HepG2 (cell line): ENCODE measurements around the gene ZNF23. TPM values are rescaled to one million over a fixed set of nuclear protein-coding genes. Genes with fewer than 3 reads are reported as not detected.

ENCODE experiments used
- ATRX ChIP-seq: sonication (generic); formaldehyde crosslinking; IDR thresholded peaks from 2 replicates; pipeline ENCODE4 v1.4.0; 2020; ENCODE audit warnings: missing genetic modification reagents, borderline replicate concordance
- CBFB ChIP-seq: sonication (generic); formaldehyde crosslinking; IDR thresholded peaks from 2 replicates; pipeline ENCODE4 v1.4.0; 2020; ENCODE audit warnings: missing genetic modification reagents
- CENPX ChIP-seq: sonication (generic); formaldehyde crosslinking; IDR thresholded peaks from 2 replicates; pipeline ENCODE4 v1.9.0; 2021; ENCODE audit warnings: mild to moderate bottlenecking, missing genetic modification reagents, moderate library complexity
- E2F2 ChIP-seq: sonication (generic); formaldehyde crosslinking; IDR thresholded peaks from 2 replicates; pipeline ENCODE4 v1.4.0; 2020; ENCODE audit warnings: missing genetic modification reagents, borderline replicate concordance
- FOXK2 ChIP-seq: fragments of 450-650 bp; IDR thresholded peaks from 2 replicates; pipeline ENCODE4 v1.6.1; 2016
- GTF3A ChIP-seq: sonication (generic); formaldehyde crosslinking; conservative IDR thresholded peaks from 2 replicates; pipeline ENCODE4 v1.4.0; 2020; ENCODE audit warnings: mild to moderate bottlenecking, missing genetic modification reagents
- HMGA1 ChIP-seq: sonication (generic); formaldehyde crosslinking; conservative IDR thresholded peaks from 2 replicates; pipeline ENCODE4 v1.4.0; 2020; ENCODE audit warnings: missing genetic modification reagents
- HOXA5 ChIP-seq: sonication (generic); formaldehyde crosslinking; IDR thresholded peaks from 2 replicates; pipeline ENCODE4 v1.4.0; 2020; ENCODE audit warnings: missing genetic modification reagents
- ISL2 ChIP-seq: sonication (generic); formaldehyde crosslinking; IDR thresholded peaks from 2 replicates; pipeline ENCODE4 v1.5.0; 2020; ENCODE audit warnings: missing genetic modification reagents
- MLLT10 ChIP-seq: sonication (generic); formaldehyde crosslinking; IDR thresholded peaks from 2 replicates; pipeline ENCODE4 v1.4.0; 2020; ENCODE audit warnings: missing genetic modification reagents
- MNT ChIP-seq: fragments of 450-650 bp; IDR thresholded peaks from 2 replicates; pipeline ENCODE4 v1.6.1; 2016
- NCOA2 ChIP-seq: sonication (generic); formaldehyde crosslinking; IDR thresholded peaks from 2 replicates; pipeline ENCODE4 v1.8.0; 2022; ENCODE audit warnings: inconsistent platforms
- NFATC3 ChIP-seq: sonication (generic); formaldehyde crosslinking; IDR thresholded peaks from 2 replicates; pipeline ENCODE4 v1.5.1; 2020; ENCODE audit warnings: mild to moderate bottlenecking, missing genetic modification reagents
- NPAS2 ChIP-seq: sonication (generic); formaldehyde crosslinking; IDR thresholded peaks from 2 replicates; pipeline ENCODE4 v1.8.0; 2022; ENCODE audit warnings: mild to moderate bottlenecking, missing genetic modification reagents, borderline replicate concordance
- NR3C1 ChIP-seq: sonication (generic); formaldehyde crosslinking; IDR thresholded peaks from 2 replicates; pipeline ENCODE4 v1.4.0; 2020; ENCODE audit warnings: missing genetic modification reagents
- PAX8 ChIP-seq: sonication (generic); formaldehyde crosslinking; IDR thresholded peaks from 2 replicates; pipeline ENCODE4 v1.8.0; 2022; ENCODE audit warnings: mild to moderate bottlenecking, missing genetic modification reagents, borderline replicate concordance
- SAP130 ChIP-seq: IDR thresholded peaks from 2 replicates; pipeline ENCODE4 v1.6.1; 2016; ENCODE audit warnings: low read depth
- TBX3 ChIP-seq: fragments of 450-650 bp; IDR thresholded peaks from 2 replicates; pipeline ENCODE4 v1.6.1; 2017; ENCODE audit warnings: antibody characterized with exemption, mild to moderate bottlenecking, inconsistent platforms, borderline replicate concordance
- ZBTB42 ChIP-seq: sonication (generic); formaldehyde crosslinking; IDR thresholded peaks from 2 replicates; pipeline ENCODE4 v1.5.0; 2020; ENCODE audit warnings: mild to moderate bottlenecking, missing genetic modification reagents
- ZBTB7A ChIP-seq: sonication (generic); formaldehyde crosslinking; IDR thresholded peaks from 2 replicates; pipeline ENCODE4 v1.8.0; 2022; ENCODE audit warnings: mild to moderate bottlenecking, missing genetic modification reagents
- ZNF276 ChIP-seq: sonication (generic); formaldehyde crosslinking; IDR thresholded peaks from 2 replicates; pipeline ENCODE4 v1.4.0; 2020; ENCODE audit warnings: mild to moderate bottlenecking, low read depth, missing genetic modification reagents
- ZNF30 ChIP-seq: sonication (generic); formaldehyde crosslinking; IDR thresholded peaks from 2 replicates; pipeline ENCODE4 v1.5.0; 2020; ENCODE audit warnings: mild to moderate bottlenecking, missing genetic modification reagents
- ZNF451 ChIP-seq: sonication (generic); formaldehyde crosslinking; IDR thresholded peaks from 2 replicates; pipeline ENCODE4 v1.5.0; 2020; ENCODE audit warnings: mild to moderate bottlenecking, missing genetic modification reagents
- ZNF605 ChIP-seq: sonication (generic); formaldehyde crosslinking; IDR thresholded peaks from 2 replicates; pipeline ENCODE4 v1.8.0; 2022; ENCODE audit warnings: mild to moderate bottlenecking, missing genetic modification reagents
- ZNF772 ChIP-seq: sonication (generic); formaldehyde crosslinking; IDR thresholded peaks from 2 replicates; pipeline ENCODE4 v1.5.0; 2020; ENCODE audit warnings: mild to moderate bottlenecking, missing genetic modification reagents
- ZNF788 ChIP-seq: sonication (generic); formaldehyde crosslinking; IDR thresholded peaks from 2 replicates; pipeline ENCODE4 v1.5.0; 2020; ENCODE audit warnings: mild to moderate bottlenecking, missing genetic modification reagents, borderline replicate concordance
- polyA plus RNA-seq, 8 experiments: library from polyadenylated mRNA; depleted of rRNA in 3 of 8; stranded (reverse) in 7 of 8; unstranded in 1 of 8; fragments of >200 nt; fragmentation: Illumina TruSeq in 4 of 8; extraction: Trizol in 4 of 8; gene quantifications; 2 replicates each; pipeline versions ENCODE4 v1.2.1 to v1.2.3, GENCODE V29; 2011 to 2016; ENCODE audit warnings: low read depth in 4 of 8, missing spikeins in 1 of 8, mixed read lengths in 1 of 8; ENCODE audit not compliant: insufficient read depth in 1 of 8
- total RNA-seq, 5 experiments: library from RNA; depleted of rRNA; stranded (reverse); fragments of >200 nt; fragmentation: Illumina TruSeq; extraction: Trizol; gene quantifications; 2 replicates each; pipeline ENCODE4 v1.2.3, GENCODE V29; 2016; ENCODE audit warnings: low read depth in 1 of 5

Gene ZNF23
- total and polyA plus RNA-seq, 2 of the 13 experiments (the other 11 are each of a cell fraction or from before 2014, with no cell fraction given), result 8.6 to 12.2 TPM

- TF ChIP-seq ZNF30 (CRISPR knock-in tag) (peak; percentile 69; the same call in 1 of the 2 replicates), PAX8 (CRISPR knock-in tag) (peak; percentile 73; the same call in 1 of the 2 replicates), TBX3 (no peak), ATRX (CRISPR knock-in tag) (no peak), ZNF451 (peak; percentile 82; the same call in 1 of the 2 replicates), SAP130 (peak; percentile 92), ZNF788 (peak; percentile 99; the same call in 1 of the 2 replicates), ISL2 (CRISPR knock-in tag) (peak; percentile 92), MNT (no peak), ZNF605 (CRISPR knock-in tag) (peak; percentile 98), HMGA1 (no peak), CBFB (peak; percentile 84), ZBTB42 (CRISPR knock-in tag) (peak; percentile 88), MLLT10 (CRISPR knock-in tag) (no peak), NFATC3 (CRISPR knock-in tag) (no peak; the same call in 1 of the 2 replicates), E2F2 (peak; percentile 9; the same call in 1 of the 2 replicates), ZBTB7A (CRISPR knock-in tag) (peak; percentile 65), ZNF276 (CRISPR knock-in tag) (peak; percentile 89), NCOA2 (CRISPR knock-in tag) (peak; percentile 85), NPAS2 (CRISPR knock-in tag) (no peak), HOXA5 (CRISPR knock-in tag) (peak; percentile 95), ZNF772 (CRISPR knock-in tag) (peak; percentile 99), FOXK2 (peak; percentile 66), GTF3A (CRISPR knock-in tag) (peak; percentile 99), NR3C1 (CRISPR knock-in tag) (no peak), CENPX (CRISPR knock-in tag) (no peak)
These were observed 35.8 kb downstream of the ZNF23 start (continued) for GRCh38 chr16:71426069-71426879.
